CD8-positive, alpha-beta memory T cell (primary cell): Measurements from ENCODE around the gene TYK2. TPM values are rescaled to one million over a fixed set of nuclear protein-coding genes. Genes with fewer than 3 reads are reported as not detected.
A peak's percentile ranks its signal among the peaks of the same experiment; 100 is the strongest.

Experiments
- CTCF ChIA-PET: fragments of 350-600 bp; sonication (Branson Sonifier 250); formaldehyde crosslinking; loops from one replicate; lab custom pipeline; 2021; ENCODE audit warnings: antibody characterized with exemption; lab: Charles Lee
- POLR2A ChIA-PET: fragments of 350-600 bp; sonication (Branson Sonifier 250); formaldehyde crosslinking; loops from one replicate; lab custom pipeline; 2021; ENCODE audit warnings: antibody characterized with exemption; lab: Charles Lee
- DNase-seq, 5 donors: peaks; one replicate each; pipeline versions ENCODE4 v3.0.0 to v3.0.0-alpha.2; 2020 to 2022; ENCODE audit warnings: mixed read lengths in 1 of 5
- H3K27ac ChIP-seq: one replicate; pipeline ENCODE4 v1.7.0; 2013; ENCODE audit warnings: low read depth, mild to moderate bottlenecking, low read length, moderate library complexity
- H3K27me3 ChIP-seq: 2 replicates; pipeline ENCODE4 v1.7.0; 2013; ENCODE audit warnings: low read length, mild to moderate bottlenecking; ENCODE audit not compliant: insufficient read depth, poor library complexity, severe bottlenecking
- H3K36me3 ChIP-seq: 2 replicates; pipeline ENCODE4 v1.7.0; 2013; ENCODE audit warnings: mild to moderate bottlenecking, low read length, moderate library complexity; ENCODE audit not compliant: insufficient read depth
- H3K4me1 ChIP-seq: 2 replicates; pipeline ENCODE4 v1.7.0; 2013; ENCODE audit warnings: mild to moderate bottlenecking, low read length, moderate library complexity; ENCODE audit not compliant: insufficient read depth
- H3K4me3 ChIP-seq: 2 replicates; pipeline ENCODE4 v1.7.0; 2013; ENCODE audit warnings: mild to moderate bottlenecking, low read length
- H3K9me3 ChIP-seq: 2 replicates; pipeline ENCODE4 v1.7.0; 2013; ENCODE audit warnings: mild to moderate bottlenecking, low read length
- H3K27ac Mint-ChIP-seq, 8 donors: one replicate each; pipeline ENCODE4 v1.8.0; 2020 to 2021; ENCODE audit warnings: mixed read lengths in 8 of 8, mild to moderate bottlenecking in 6 of 8, inconsistent platforms in 3 of 8, moderate library complexity in 3 of 8
- H3K27me3 Mint-ChIP-seq, 2 donors: one replicate each; pipeline ENCODE4 v1.8.0; 2020 to 2021; ENCODE audit warnings: mixed read lengths in 2 of 2, mild to moderate bottlenecking in 1 of 2, moderate library complexity in 1 of 2
- H3K36me3 Mint-ChIP-seq, 3 donors: one replicate each; pipeline ENCODE4 v1.8.0; 2020 to 2021; ENCODE audit warnings: mixed read lengths in 3 of 3, inconsistent platforms in 1 of 3, mild to moderate bottlenecking in 1 of 3
- H3K4me1 Mint-ChIP-seq, 3 donors: one replicate each; pipeline ENCODE4 v1.8.0; 2020 to 2021; ENCODE audit warnings: mixed read lengths in 3 of 3, inconsistent platforms in 1 of 3, mild to moderate bottlenecking in 1 of 3
- H3K4me3 Mint-ChIP-seq, 7 donors: one replicate each; pipeline ENCODE4 v1.8.0; 2020 to 2021; ENCODE audit warnings: mixed read lengths in 7 of 7, mild to moderate bottlenecking in 6 of 7, moderate library complexity in 4 of 7, inconsistent platforms in 2 of 7
- H3K9me3 Mint-ChIP-seq, 5 donors: one replicate each; pipeline ENCODE4 v1.8.0; 2020 to 2022; ENCODE audit warnings: mixed read lengths in 5 of 5, mild to moderate bottlenecking in 3 of 5, moderate library complexity in 2 of 5, inconsistent platforms in 1 of 5
- polyA plus RNA-seq: library from polyadenylated mRNA; unstranded; fragments of 300-500 nt; fragmentation: Illumina TruSeq; gene quantifications from one replicate; pipeline ENCODE4 v1.2.3, GENCODE V29; 2021
- total RNA-seq, 2 experiments: library from RNA; stranded (reverse); gene quantifications; one replicate each; pipeline ENCODE4 v1.2.3, GENCODE V29; 2021

TYK2 gene
- total and polyA plus RNA-seq, 3 experiments from 2014 or later: 74.4 to 212 (median 210) TPM

GRCh38 chr19:10317045-10317856, 63.1 kb downstream of the TYK2 start:
- Mint-ChIP-seq H3K27ac (peak overlapping the region in 1 of 8 donors; percentile 17), H3K4me1 (peaks cover 14 to 20% (median 19%) of the 10 kb centered on the region in 3 donors), H3K27me3 (no peaks in the 10 kb centered on the region), H3K9me3 (no peaks in the 10 kb centered on the region), H3K36me3 (peaks cover 4 to 53% (median 4%) of the 10 kb centered on the region in 3 donors), H3K4me3 (peak overlapping the region in 3 of 7 donors; percentile 37 to 70 (median 43))
- DNase-seq: no peak
- H3K4me3 ChIP-seq: no peak overlapping the region
- H3K9me3 ChIP-seq: no peaks in the 10 kb centered on the region
- H3K4me1 ChIP-seq: peaks cover 4% of the 10 kb centered on the region
- POLR2A ChIA-PET: no interaction called here
- peaks cover 24% of the 10 kb centered on the region for H3K36me3 ChIP-seq
- CTCF ChIA-PET: interaction anchor here (0.6 to 1.8 kb wide), 3 partner anchors 8 to 58 kb away, joined by 3 to 4 read pairs (median 3); partner anchors contain the start of gene RAVER1
- H3K27me3 ChIP-seq: no peaks in the 10 kb centered on the region
- H3K27ac ChIP-seq: no peak overlapping the region

- POLR2A ChIA-PET: no interaction called here
- Mint-ChIP-seq H3K4me1 (peaks cover 12 to 20% (median 19%) of the 10 kb centered on the region in 3 donors), H3K27me3 (no peaks in the 10 kb centered on the region), H3K4me3 (peak overlapping the region; percentile 43 to 94 (median 87)), H3K9me3 (no peaks in the 10 kb centered on the region), H3K27ac (peak overlapping the region; percentile 47 to 95 (median 88)), H3K36me3 (peaks cover 0 to 45% (median 0%) of the 10 kb centered on the region in 3 donors)
- no peak for DNase-seq
- Histone ChIP-seq H3K27me3 (no peaks in the 10 kb centered on the region), H3K4me1 (peaks cover 4% of the 10 kb centered on the region), H3K36me3 (peaks cover 16% of the 10 kb centered on the region), H3K27ac (peak overlapping the region; percentile 27), H3K9me3 (no peaks in the 10 kb centered on the region), H3K4me3 (peak overlapping the region; percentile 74)
- CTCF ChIA-PET: interaction anchor here (0.6 to 1.8 kb wide), 3 partner anchors 9 to 204 kb away, joined by 3 to 4 read pairs (median 3); no protein-coding TSS in a partner anchor
Measured at GRCh38 chr19:10316229-10317044, 63.9 kb downstream of the TYK2 start.

- no peaks in the 10 kb centered on the region for H3K27me3 ChIP-seq
- CTCF ChIA-PET: no interaction called here
- H3K27me3 Mint-ChIP-seq: no peaks in the 10 kb centered on the region
- H3K27ac ChIP-seq: peak within 1 kb of the TSS; percentile 33
- POLR2A ChIA-PET: no interaction called here
- no peaks in the 10 kb centered on the region for H3K9me3 ChIP-seq
- H3K4me1 ChIP-seq: peaks cover 4% of the 10 kb centered on the region
- peak within 1 kb of the TSS; percentile 74 for H3K4me3 ChIP-seq
- no peaks in the 10 kb centered on the region for H3K9me3 Mint-ChIP-seq
- DNase-seq: peak; percentile 81 to 93 (median 90)
- H3K4me1 Mint-ChIP-seq: peaks cover 12 to 20% (median 19%) of the 10 kb centered on the region in 3 donors
- peak within 1 kb of the TSS; percentile 47 to 95 (median 88) for H3K27ac Mint-ChIP-seq
- peaks cover 16% of the 10 kb centered on the region for H3K36me3 ChIP-seq
- peaks cover 0 to 46% (median 0%) of the 10 kb centered on the region in 3 donors for H3K36me3 Mint-ChIP-seq
- peak within 1 kb of the TSS; percentile 43 to 94 (median 87) for H3K4me3 Mint-ChIP-seq
Measured at GRCh38 chr19:10315335-10316214, 64.8 kb downstream of the TYK2 start, which contains the start of gene FDX2. Gene FDX2 (minus strand): TSS chr19:10316015. CDS start chr19:10315996, 19 bp downstream.

GRCh38 chr19:10309423-10309822, 70.9 kb downstream of the TYK2 start, which contains the start of gene ZGLP1:
Gene ZGLP1 (minus strand): TSS chr19:10309815.
- no peaks in the 10 kb centered on the region for H3K9me3 Mint-ChIP-seq
- no peak within 1 kb of the TSS for H3K4me3 Mint-ChIP-seq
- Histone ChIP-seq H3K4me3 (no peak within 1 kb of the TSS), H3K27me3 (no peaks in the 10 kb centered on the region), H3K27ac (no peak within 1 kb of the TSS), H3K36me3 (no peaks in the 10 kb centered on the region), H3K4me1 (no peaks in the 10 kb centered on the region), H3K9me3 (no peaks in the 10 kb centered on the region)
- H3K27ac Mint-ChIP-seq: peak within 1 kb of the TSS in 1 of 8 donors; percentile 40
- peaks cover 2 to 3% (median 2%) of the 10 kb centered on the region in 3 donors for H3K4me1 Mint-ChIP-seq
- DNase-seq: no peak
- peaks cover 0 to 19% (median 0%) of the 10 kb centered on the region in 3 donors for H3K36me3 Mint-ChIP-seq
- ChIA-PET POLR2A (no interaction called here), CTCF (interaction anchor here (0.6 kb wide), 1 partner anchor 210 kb away, joined by 3 read pairs; no protein-coding TSS in a partner anchor)
- no peaks in the 10 kb centered on the region for H3K27me3 Mint-ChIP-seq

- no peaks in the 10 kb centered on the region for H3K27me3 ChIP-seq
- ChIA-PET POLR2A (no interaction called here), CTCF (interaction anchor here (0.9 kb wide), 1 partner anchor 187 kb away, joined by 3 read pairs; no protein-coding TSS in a partner anchor)
- peaks cover 0 to 3% of the 10 kb centered on the region in 2 donors for H3K27me3 Mint-ChIP-seq
- no peaks in the 10 kb centered on the region for H3K4me1 ChIP-seq
- DNase-seq: no peak
- H3K4me3 Mint-ChIP-seq: no peak overlapping the region
- no peaks in the 10 kb centered on the region for H3K4me1 Mint-ChIP-seq
- no peaks in the 10 kb centered on the region for H3K9me3 Mint-ChIP-seq
- no peaks in the 10 kb centered on the region for H3K9me3 ChIP-seq
- peaks cover 0 to 14% (median 0%) of the 10 kb centered on the region in 3 donors for H3K36me3 Mint-ChIP-seq
- H3K4me3 ChIP-seq: no peak overlapping the region
- no peak overlapping the region for H3K27ac ChIP-seq
- H3K36me3 ChIP-seq: no peaks in the 10 kb centered on the region
- no peak overlapping the region for H3K27ac Mint-ChIP-seq
Measured at GRCh38 chr19:10306327-10306726, 74.0 kb downstream of the TYK2 start.

GRCh38 chr19:10305139-10305806, 75.1 kb downstream of the TYK2 start:
- no peaks in the 10 kb centered on the region for H3K4me1 Mint-ChIP-seq
- Histone ChIP-seq H3K4me1 (no peaks in the 10 kb centered on the region), H3K4me3 (no peak overlapping the region), H3K9me3 (no peaks in the 10 kb centered on the region), H3K27ac (peak overlapping the region; percentile 47), H3K36me3 (no peaks in the 10 kb centered on the region), H3K27me3 (no peaks in the 10 kb centered on the region)
- H3K9me3 Mint-ChIP-seq: no peaks in the 10 kb centered on the region
- CTCF ChIA-PET: no interaction called here
- H3K36me3 Mint-ChIP-seq: peaks cover 0 to 10% (median 0%) of the 10 kb centered on the region in 3 donors
- H3K27me3 Mint-ChIP-seq: peaks cover 0 to 3% of the 10 kb centered on the region in 2 donors
- H3K27ac Mint-ChIP-seq: no peak overlapping the region
- no peak for DNase-seq
- POLR2A ChIA-PET: no interaction called here
- H3K4me3 Mint-ChIP-seq: no peak overlapping the region
